Measurements from ENCODE around the gene KIF1C.
A peak's percentile ranks its signal among the peaks of the same experiment; 100 is the strongest.

The KIF1C gene

DNA sequence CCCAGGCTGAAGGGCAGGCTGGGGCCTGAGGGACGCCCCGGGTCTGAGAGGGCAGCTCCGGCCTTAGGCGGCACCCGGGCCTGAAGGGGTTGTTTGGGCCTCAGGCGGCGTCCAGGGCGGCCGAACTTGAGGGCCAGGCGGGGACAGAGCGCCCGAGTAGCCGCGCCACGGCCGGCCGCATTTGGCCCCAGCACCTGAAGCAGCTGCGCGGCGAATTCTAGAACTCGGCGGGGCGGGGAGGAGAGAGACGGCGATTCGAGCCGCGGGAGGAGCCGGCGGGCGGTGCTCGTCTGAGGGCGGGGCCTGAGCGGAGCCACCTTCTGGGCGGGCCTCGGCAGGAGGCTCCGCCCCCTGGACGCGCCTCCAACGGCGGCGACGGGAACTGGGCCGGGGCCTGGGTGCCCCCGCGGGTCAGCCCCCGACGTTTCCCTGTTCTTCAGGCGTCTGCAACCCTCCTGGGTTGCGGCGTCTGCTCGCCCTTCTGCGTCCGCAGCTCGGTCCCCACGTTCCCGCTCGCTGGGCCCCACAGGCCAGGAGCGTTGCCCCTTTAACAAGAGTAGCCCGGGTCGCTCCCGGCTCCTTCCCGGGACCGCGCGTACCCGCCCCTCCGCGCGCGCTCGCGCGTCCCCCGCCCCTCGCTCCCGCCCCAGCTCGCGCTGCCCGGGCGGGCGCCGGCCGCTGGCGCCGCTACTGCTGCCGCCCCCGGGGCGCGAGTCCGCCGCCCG lies at the start of gene KIF1C, which contains the start of gene INCA1:
Gene KIF1C, plus strand, starts transcription at position 649 of the 725 bp plus-strand sequence. CDS start 2,297 bp downstream, outside the sequence.
Gene INCA1, minus strand, starts transcription at position 221 of the 725 bp plus-strand sequence. CDS start 3,085 bp downstream, outside the sequence.
- peak; percentile 41 to 64 for DNase-seq

DNA sequence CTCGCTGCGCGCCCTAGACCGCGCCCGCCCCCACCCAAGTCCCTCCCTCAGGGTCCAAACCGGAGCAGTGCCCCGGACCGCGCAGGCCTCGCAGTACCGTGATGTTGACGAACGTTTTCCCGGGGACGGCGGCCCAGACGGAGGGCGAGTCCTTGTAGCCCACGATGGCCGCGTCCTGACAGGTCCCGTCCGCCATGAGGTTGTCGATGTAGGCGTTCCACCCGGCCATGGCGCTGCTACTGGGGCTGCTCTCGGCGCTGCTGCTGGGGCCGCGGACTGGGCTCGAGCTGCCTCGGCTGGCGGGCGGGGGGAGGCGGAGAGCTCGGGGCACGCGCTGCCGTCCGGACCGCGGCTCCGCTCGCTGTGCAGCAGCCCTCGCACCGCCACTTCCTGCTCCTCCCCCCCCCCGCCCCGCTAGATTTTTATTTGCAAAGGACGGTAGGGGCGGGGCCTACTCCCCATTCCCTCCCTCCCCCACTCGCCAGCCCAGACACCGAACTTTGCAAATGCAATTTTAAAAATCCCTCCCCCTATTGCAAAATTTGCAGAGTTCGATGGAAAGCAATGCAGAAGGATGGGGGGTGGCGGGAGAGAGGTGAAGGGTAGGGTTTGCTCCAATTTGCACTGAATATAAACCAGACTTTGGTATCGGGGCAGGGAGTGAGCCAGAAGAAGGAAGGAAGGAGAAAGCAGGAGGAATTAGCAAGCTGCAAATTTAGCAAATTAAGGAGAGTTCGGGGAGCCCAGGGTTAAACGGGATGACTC lies 49.4 kb upstream of the KIF1C start, which contains the start of gene PFN1:
Gene PFN1, minus strand, starts transcription at position 365 of the 765 bp plus-strand sequence. Its CDS starts 136 bp downstream, at position 229.
- DNase-seq = peak; percentile 25 to 49

DNA sequence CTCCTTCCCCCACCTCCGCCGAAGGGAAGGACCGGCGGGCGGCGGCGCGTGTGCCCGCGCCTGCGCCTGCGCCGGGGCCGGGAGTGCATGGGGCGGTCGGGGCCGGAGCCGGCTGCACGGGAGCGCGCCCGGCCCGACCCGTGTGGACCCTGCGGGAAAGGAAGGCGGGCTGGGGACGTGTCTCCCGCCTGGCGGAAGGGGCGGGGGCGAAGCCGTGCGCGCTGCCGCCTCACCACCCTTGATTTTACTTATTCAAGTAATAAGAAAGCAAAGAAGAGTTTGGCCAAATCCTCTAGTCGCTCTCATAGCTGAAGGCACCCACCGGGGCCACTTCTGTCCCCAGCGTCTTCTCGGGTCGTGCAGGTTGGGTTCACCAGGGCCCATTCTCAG lies 48.8 kb upstream of the KIF1C start:
- DNase-seq = peak; percentile 33 to 53

DNA sequence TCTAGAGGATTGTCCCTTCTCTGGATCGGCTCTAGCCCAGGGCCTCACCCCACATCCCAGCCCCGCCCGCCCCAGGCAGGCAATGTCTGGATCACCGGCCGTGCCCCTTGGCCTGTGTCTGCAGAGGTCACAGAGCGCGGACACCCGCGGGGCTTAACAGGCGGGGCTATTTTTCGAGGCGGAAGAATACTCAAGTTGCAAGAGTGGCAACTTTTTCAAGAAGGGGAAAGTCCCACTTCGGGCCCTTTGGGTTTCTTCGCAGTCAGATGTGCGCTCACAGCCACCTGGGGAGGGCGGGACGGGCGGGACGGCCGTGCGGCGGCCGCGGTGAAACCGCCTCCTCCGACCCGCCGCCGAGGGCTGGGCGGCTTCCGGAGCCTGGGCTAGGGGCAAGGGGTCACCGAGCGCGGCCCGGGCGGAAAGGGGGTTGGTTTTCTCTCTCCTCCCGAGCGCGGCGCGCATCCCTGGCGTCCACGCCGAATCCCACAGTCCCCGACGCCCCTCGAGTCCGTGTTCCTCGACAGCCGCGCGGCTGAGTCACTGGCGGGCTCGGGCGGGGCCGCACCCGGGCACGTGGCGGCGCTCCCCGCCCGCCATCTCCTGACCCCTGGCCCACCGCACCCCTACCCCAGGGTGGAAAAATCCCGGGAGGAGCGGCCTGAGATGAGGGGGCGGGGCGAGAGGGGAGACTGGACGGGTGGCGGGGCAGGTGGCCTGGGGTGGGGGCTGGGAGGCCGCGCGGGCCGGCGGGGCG lies 48.3 kb upstream of the KIF1C start:
- no peak for DNase-seq

DNA sequence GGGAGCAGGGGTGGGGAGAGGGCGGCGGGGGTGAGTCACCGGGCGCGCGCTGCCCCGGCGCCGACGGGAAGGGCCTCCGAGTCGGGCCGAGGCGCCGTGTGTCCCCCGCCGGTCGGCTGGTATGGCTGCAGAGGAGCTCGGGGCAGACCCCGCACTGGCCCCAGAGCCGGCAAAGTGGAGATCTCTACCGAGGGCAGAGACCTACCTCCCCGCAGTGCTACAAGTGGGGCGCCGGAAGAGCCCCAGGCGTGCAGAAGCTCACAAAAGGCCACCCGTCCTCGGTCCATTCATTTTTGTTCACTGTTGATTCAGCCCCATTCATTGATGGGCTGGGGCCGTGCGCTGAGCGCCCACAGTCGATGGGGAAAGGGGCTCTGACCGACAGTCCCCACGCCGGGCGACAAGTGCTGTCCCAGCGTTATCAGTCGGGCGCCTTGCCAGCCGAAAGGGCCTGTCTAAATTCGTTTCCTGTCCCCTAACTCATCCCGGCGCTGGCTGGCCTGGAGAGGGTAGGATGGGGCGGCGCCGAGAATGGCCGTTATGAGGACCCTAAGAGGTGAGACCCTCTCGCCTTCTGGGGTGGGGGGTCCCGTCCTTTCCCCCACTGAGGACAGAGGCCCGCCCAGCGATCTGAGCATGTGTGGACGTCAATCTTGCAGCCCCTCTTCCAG lies 47.5 kb upstream of the KIF1C start:
- DNase-seq = no peak

DNA sequence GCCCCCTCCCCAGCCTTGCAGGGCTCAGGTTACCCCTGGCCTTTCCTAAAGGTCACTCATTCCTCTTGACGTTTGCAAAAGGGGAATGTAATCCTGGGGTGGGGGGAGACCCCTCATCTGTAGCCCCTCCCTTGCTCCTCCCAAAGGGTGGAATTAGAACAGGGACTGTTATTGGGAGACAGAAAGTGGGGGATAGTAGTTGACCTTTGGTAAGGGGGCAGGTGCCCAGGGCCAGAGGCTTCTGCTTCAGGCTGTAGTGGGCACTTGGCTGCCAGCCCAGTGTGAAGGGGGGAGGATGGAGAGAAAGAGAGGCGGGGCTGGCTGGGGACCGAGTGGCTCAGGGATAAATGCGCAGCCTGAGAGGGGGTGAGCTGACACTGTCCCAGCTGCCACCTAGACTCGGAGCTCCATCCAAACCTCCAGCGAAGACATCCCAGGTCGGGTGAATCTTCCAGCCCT lies 47.0 kb upstream of the KIF1C start, which contains the start of gene ENO3:
Gene ENO3, plus strand, starts transcription at position 374 of the 459 bp plus-strand sequence. CDS start 711 bp downstream, outside the sequence.
- no peak for DNase-seq

DNA sequence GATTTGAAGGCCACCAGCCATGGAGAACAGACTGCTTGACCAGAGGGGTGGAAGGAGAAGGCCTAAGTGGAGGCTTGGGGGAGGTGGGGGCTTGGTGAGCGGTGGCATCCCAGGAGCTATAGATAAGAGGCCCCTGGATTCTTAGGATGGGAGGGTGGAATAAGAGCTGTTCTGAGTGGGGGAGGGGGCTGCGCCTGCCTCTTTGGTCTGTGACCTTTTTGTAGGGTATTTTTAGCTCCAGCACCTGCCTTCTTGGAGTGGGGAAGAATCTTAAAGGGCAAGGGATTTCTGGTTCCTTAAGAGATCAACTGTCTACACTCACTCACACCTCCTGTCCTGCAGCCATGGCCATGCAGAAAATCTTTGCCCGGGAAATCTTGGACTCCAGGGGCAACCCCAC lies 46.3 kb upstream of the KIF1C start:
- DNase-seq = no peak

DNA sequence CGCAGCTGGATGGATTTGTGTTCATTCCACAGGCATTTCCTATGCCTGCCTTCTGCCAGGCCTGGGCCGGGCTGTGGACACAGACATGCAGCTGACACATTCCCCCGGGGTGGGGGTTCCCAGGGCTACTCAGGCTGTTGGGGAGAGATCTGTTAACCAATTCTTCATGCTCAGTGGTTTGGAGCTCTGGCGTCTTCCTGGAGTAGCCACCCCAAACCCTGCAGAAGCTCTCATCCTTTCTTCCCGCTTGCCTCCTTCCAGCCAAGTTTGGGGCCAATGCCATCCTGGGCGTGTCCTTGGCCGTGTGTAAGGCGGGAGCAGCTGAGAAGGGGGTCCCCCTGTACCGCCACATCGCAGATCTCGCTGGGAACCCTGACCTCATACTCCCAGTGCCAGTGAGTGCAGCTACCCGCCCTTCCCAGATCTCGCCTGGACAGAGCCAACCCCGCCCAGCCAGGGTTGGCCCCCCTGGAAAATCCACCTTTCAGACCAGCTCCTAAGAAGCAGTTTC lies 44.2 kb upstream of the KIF1C start:
- DNase-seq = no peak

DNA sequence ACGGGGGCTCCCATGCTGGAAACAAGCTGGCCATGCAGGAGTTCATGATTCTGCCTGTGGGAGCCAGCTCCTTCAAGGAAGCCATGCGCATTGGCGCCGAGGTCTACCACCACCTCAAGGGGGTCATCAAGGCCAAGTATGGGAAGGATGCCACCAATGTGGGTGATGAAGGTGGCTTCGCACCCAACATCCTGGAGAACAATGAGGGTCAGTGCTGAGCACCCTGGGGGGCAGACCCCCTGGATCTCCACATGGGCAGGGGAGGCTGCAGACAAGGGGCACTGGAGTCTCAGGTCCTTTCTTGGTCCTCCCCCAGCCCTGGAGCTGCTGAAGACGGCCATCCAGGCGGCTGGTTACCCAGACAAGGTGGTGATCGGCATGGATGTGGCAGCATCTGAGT lies 42.7 kb upstream of the KIF1C start:
- no peak for DNase-seq

DNA sequence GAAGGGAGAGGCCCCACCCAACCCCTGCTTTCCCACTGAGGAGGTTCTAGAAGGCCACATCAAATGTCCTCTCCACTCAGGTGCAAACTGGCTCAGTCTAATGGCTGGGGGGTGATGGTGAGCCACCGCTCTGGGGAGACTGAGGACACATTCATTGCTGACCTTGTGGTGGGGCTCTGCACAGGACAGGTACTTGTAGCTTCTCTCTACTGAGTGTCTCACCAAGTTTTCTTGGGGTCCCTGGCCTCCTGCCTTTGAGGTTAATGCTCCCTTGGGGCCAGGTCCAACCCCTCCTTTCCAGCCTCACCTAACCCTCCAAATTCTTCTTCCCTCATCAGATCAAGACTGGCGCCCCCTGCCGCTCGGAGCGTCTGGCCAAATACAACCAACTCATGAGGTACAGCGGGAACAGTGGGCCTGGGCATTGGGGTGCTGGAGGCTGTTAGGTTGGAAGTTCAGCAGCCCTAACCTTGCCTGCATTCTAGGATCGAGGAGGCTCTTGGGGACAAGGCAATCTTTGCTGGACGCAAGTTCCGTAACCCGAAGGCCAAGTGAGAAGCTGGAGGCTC lies 41.2 kb upstream of the KIF1C start:
- DNase-seq = no peak

DNA sequence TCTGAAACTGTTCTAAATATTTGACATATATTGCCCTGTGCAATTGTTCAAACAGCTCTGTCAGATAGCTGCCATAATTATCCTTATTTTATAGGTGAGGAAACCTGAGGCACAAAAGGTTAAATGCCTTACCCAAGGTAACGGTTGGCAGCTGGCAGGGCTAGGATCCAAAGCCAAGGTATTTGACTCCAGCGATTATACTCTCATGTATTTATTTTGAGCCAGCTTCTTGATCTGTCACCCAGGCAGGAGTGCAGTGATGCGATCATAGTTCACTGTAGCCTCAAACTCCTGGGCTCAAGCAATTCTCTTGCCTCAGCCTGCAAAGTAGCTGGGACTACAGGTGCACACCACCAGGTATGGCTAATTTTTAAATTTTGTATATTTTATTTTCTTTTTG lies 39.6 kb upstream of the KIF1C start:
- no peak for DNase-seq

DNA sequence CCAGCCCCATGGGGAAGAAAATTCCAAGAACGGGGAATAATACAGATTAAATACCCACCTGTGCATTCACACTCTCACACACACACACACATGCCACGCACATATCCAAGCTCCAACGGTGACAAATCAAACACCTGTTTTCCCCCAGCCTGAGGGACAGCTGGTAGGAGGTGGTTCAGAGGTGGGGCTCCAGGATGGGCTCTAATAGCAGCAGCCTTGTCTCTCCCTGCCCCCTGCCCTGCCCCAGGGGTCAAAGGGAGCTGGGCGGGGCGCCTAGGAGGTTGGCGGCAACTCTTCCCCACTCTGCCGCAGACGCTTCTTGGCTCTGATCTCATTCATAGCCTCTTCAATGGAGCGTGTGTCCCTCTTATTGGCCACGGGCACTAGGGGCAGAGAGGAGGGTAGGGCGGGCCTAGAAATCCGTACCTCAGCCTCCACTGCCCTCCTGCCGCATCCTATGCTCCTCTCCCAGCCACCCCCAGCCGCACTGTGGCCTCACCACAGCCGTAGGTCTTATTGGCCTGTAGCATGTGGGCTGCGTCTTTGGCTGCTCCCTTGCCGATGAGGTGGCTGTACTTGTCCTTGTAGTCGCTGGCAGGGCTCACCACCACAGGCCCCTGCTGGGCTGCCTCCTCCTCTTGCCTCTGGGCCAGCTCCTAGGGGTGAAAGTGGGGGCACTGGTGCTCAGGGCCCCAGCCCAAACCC lies 38.3 kb upstream of the KIF1C start:
- no peak for DNase-seq

DNA sequence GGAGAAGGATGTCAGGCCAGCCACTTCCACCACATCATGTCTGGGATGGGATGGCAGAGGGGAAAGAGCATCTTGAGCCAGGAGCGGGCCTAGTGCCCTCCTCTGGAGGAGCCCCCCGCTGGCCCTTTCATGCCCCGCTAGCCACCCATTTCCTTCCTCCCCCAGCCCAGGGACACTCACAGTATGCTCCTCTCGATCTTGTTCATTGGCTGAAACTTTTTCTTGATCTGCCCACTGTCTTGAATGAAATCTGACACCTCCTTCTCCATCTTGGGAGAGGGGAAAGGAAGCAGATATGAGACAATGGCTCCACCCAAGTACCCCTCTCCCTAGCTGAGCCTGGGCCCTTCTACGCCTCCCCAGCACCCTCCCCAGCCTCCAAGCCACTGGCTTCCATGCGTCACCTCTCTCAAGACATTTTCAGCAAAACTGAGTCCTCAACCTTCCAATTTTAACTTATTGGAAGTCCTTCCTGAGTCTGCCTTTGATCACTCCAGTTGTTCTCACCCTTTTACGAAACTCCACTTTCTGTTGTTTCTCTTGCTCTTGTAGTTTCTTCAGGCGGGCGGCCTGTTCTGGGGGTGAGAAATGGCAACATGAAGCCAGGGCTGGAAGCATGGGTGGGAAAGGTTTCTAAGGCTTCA lies 37.3 kb upstream of the KIF1C start:
- no peak for DNase-seq

DNA sequence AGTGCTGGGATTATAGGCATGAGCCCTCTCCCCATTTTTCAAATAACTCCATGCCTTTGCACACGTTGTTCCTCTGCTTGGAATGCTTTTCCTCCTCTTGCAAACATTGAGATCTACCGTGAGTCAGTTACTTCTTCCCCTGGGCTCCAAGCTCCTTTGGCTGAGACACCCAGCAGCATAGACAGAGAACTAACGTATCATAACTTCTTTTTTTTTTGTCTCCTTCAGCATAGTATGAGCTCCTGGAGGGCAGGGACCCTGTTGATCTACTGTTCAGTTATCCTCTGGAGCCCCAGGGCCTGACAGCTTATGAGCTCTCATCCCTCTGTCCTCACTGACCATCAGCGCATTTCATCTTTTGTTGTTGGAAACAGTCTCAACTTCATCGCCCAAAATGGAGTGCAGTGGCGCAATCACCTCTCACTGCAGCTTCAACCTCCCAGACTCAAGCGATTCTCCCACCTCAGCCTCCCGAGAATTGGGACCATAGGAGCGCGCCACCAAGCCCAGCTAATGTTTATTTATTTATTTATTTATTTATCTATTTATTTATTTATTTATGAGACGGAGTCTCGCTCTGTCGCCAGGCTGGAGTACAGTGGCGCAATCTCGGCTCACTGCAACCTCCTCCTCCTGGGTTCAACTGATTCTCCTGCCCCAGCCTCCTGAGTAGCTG lies 32.3 kb upstream of the KIF1C start:
- DNase-seq = no peak

DNA sequence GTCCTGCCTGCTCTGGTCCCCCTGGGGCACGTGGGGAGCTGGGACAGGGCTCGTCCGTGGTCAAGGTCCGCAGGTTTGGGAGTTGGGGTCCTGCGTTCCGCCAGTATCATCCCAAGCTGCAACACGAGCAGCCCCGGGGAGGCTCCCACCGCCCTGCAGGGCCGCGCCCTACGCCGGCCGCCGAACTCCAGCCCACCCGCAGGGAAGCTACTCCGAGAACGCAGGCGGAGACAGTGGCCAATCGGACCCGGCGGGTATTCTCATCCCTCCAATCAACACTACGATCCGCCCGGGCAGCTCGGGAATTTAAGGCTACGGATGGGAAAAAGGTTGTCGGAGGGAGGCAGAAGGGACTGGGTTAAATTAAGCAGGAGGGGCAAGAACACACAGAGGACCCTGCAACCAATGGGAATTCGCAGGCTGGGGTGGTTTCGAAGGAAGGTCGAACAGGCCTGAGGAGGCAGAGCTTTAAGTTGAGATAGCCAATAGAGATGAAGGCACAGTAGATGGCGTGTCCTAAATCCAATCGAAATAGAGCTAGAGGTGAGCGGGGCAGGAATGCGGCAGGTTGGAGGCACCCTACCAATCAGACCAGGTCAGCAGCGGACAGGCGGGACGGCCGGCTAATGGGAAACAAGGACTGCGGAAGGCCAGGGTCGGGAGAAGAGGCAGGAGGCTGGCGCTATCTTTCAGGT lies 30.8 kb upstream of the KIF1C start:
- peak; percentile 88 to 89 for DNase-seq

DNA sequence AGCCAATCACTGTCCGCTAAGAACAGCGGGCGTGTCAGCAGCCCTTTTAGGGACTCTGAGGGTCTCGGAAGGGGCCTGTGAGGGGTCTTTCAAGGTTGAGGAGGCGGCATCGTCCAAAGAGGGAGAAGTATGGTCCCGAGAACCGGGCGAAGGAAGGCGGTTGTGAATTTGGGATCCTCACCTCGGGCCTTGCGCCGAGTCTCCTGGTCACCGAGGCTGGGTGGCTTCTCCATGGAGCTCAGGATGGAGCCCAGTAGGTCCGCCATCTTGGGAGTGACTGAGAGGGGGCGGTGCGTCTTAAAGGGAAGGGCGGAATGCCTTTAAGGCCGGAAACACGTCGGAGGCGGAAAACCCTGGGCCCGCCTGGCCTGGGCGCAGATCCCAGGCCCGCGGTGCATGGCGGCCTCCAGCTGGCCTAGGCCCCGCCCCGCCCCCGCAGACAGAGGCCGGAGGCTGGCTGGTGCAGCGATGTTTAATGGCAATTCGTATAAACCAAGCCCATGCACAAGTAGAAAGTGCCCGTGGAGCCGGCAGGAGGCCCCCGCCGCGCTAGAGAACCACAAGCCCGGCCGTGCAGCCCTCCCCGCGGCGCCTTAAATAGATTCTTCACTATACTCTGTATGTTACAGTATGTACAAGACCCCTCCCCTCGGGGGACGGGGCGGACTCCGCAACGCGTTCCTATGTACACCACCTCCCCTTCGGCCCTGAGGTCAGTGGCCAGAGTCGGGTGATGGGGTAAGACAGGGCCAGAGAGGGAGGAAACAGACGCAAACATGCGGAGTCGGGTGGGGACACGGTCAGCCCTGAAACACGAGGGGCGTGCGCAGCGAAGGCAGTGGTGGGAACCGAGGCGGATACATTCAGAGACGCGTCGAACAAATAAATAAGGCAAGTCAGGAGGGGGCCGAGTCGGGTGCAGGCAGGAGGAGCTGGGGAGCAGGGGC lies 29.9 kb upstream of the KIF1C start, which contains the start of gene SPAG7:
Gene SPAG7, minus strand, starts transcription at position 279 of the 947 bp plus-strand sequence. Its CDS starts 13 bp downstream, at position 266.
- DNase-seq = peak; percentile 76 to 88

DNA sequence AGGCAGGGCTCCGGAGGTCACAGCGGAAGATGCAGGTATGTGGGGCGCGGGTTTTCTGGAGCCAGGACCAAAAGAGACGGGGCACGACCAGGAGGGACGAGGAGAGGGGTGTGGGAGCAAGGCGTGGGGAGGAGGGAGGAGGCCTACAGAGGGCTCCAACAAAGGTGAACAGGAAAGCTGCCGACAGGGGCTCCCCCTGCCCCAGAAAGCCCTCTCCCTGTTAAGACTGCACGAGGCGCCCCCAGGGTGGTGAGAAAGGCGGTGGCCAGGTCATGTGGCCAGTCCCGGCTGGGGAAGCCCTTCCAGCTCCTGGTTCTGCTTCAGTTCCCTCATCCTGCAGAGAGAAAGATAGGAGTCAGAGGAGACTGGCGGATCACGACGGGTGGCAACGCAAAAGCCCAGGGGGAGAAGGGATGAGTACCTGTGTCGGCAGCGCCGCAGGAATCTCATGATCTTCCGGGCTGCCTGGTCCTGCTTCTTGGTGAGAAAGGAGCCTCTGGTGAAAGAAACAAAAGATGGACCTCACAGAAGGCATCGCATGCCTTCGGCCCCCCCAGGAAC lies 29.2 kb upstream of the KIF1C start:
- DNase-seq = no peak
